ENCODE data around the gene VPS13D.

Gene VPS13D, protein sequence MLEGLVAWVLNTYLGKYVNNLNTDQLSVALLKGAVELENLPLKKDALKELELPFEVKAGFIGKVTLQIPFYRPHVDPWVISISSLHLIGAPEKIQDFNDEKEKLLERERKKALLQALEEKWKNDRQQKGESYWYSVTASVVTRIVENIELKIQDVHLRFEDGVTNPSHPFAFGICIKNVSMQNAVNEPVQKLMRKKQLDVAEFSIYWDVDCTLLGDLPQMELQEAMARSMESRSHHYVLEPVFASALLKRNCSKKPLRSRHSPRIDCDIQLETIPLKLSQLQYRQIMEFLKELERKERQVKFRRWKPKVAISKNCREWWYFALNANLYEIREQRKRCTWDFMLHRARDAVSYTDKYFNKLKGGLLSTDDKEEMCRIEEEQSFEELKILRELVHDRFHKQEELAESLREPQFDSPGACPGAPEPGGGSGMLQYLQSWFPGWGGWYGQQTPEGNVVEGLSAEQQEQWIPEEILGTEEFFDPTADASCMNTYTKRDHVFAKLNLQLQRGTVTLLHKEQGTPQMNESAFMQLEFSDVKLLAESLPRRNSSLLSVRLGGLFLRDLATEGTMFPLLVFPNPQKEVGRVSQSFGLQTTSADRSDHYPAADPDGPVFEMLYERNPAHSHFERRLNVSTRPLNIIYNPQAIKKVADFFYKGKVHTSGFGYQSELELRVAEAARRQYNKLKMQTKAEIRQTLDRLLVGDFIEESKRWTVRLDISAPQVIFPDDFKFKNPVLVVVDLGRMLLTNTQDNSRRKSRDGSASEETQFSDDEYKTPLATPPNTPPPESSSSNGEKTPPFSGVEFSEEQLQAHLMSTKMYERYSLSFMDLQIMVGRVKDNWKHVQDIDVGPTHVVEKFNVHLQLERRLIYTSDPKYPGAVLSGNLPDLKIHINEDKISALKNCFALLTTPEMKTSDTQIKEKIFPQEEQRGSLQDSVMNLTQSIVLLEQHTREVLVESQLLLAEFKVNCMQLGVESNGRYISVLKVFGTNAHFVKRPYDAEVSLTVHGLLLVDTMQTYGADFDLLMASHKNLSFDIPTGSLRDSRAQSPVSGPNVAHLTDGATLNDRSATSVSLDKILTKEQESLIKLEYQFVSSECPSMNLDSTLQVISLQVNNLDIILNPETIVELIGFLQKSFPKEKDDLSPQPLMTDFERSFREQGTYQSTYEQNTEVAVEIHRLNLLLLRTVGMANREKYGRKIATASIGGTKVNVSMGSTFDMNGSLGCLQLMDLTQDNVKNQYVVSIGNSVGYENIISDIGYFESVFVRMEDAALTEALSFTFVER (N-terminal part only)

DNA sequence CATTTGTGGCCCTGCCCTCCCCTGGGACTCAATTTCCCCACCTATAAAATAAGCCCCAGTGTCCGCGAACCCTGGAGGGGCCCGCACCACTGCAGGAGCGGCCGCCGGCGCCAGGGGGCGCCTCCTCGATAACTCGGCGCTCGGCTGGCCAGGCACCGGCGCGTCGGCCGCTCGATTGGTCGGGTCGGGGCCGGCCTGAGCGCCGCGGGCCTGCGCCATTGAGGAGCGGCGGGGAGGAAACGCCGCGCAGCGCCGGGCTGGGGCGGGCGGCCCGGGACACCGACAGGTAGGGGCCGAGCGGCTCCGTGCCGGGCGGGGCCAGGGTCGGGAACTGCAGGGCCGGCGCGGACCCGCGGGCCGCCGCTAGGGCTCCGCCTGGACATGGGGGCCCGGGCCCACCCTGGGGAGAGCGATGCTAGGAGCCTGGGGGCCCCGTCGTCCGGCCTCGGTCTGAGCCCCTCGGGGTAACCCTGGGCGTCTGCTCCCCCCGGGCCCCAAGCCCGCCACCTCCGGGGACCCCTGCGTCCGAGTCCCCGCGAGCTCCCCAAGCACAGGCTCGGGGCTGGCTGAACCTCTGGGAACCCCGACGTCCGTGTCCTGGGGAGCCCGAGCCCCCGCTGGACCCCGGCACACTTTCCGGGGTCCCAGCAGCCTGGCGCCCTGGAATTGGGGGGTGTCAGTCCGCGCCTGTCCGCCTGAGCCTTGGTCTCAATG, at the start of gene VPS13D:
Gene VPS13D, plus strand, starts transcription at position 196 of the 714 bp plus-strand sequence. CDS start 4,237 bp downstream, outside the sequence.
- ATAC-seq (ENCODE audit: low read depth) (peak; percentile 94), DNase-seq (ENCODE audit: low spot score in 2 of 2) (peak; percentile 83 to 85)
- H3K27me3 Mint-ChIP-seq: no peaks in the 10 kb centered on the region
- no peaks in the 10 kb centered on the region for H3K9me3 Mint-ChIP-seq
- no peaks in the 10 kb centered on the region for H3K36me3 Mint-ChIP-seq
- H3K4me1 Mint-ChIP-seq: peaks cover 14% of the 10 kb centered on the region
- peak within 1 kb of the TSS; percentile 76 for H3K27ac Mint-ChIP-seq
- peak within 1 kb of the TSS; percentile 95 for H3K4me3 Mint-ChIP-seq

DNA sequence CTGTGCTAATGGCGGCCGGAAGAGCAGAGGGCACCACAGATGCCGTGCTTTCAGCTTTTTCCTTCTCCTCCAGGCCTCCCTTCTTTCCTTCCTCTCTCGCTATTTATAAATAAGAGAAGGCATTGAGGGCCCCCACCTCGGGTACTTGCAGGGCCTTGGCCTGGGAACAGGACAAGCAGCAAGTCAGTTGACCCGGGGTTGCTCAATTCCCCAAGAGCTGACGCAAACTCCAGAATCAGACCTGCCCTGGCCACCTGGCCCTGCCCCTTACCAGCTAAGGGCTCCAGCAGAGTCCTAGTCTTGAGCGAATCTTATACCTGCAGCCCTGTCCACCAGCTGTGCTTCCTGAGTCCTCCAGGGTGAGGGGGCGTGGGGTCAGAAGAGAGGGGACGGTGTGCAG, 49.5 kb upstream of the VPS13D start:
- H3K9me3 Mint-ChIP-seq: no peaks in the 10 kb centered on the region
- peaks cover 8% of the 10 kb centered on the region for H3K36me3 Mint-ChIP-seq
- H3K27ac Mint-ChIP-seq: no peak overlapping the region
- H3K4me3 Mint-ChIP-seq: no peak overlapping the region
- H3K27me3 Mint-ChIP-seq: no peaks in the 10 kb centered on the region
- H3K4me1 Mint-ChIP-seq: peaks cover 60% of the 10 kb centered on the region
- ATAC-seq (ENCODE audit: low read depth): no peak
- DNase-seq (ENCODE audit: low spot score in 2 of 2): no peak

DNA sequence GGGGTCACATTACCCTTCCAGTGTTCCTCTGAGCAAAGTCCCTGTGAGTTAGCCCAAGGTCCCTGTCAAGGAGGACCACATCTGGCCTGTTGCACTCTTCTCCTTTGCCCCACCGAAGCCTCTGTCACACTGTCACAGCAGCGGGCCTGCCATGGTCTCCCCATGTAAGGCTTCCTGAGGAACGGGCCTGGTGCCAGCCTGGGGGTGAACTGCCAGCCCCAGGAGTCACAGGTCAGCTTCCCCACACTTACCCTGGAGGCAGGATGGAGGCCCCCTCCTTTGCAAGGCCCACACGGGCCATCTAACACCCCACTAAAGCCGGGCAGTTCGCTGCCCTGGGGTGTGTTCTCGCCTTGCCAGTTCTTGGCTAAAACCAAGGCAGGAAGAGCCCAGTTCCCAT, 48.9 kb upstream of the VPS13D start:
- Mint-ChIP-seq H3K4me1 (peaks cover 61% of the 10 kb centered on the region), H3K9me3 (no peaks in the 10 kb centered on the region), H3K27me3 (no peaks in the 10 kb centered on the region), H3K27ac (peak overlapping the region; percentile 28), H3K36me3 (peaks cover 5% of the 10 kb centered on the region), H3K4me3 (no peak overlapping the region)
- DNase-seq (ENCODE audit: low spot score in 2 of 2): no peak
- ATAC-seq (ENCODE audit: low read depth): no peak

DNA sequence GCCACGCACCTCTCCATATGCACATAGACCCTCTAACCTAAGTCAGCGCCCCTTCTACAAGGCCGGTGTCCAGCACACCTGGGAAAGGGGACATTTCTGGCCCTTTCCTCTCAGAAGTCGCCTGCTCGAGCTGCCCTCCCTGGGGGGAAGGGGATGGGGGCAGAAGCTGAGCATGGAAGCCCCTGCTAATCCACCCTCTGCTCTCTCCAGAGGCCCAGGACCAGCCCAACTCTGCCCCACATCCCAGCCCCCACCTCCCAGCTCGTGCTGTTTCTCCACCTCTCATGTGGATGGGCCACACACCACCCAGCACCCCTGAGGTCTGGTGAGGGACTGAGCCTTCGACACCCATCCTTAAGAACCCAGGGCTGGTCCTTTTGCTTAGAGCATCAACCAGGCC, 48.3 kb upstream of the VPS13D start:
- Mint-ChIP-seq H3K4me3 (no peak overlapping the region), H3K4me1 (peaks cover 60% of the 10 kb centered on the region)

DNA sequence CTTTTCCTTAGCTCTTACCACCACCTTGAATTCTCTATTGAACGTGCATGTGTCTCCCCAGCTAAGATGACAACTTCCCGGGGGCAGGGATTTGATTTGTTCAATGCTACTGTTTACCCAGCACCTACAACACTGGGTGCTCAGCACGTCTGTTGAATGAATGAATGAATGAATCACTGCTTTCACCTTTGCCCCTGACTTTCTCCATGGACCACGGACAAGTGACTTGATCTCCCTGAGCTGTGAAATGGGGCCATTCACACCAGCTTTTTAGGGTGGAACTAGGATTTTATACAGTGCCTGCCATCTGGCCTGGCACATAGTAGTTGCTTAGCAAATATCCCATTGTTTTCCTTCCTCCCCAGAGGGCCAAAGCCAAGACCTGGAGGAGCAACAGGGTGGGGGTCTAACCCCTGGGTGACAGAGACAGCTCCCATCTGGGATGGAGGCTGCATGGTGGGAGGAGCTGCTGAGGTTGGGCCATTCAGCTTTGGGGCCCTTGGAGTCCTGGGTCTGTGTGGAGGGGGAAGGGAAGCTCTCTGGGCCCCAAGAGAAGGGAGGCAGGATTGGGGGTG, 47.3 kb upstream of the VPS13D start:
- Mint-ChIP-seq H3K9me3 (no peaks in the 10 kb centered on the region), H3K36me3 (peaks cover 4% of the 10 kb centered on the region), H3K4me1 (peaks cover 61% of the 10 kb centered on the region), H3K27ac (peak overlapping the region; percentile 68), H3K27me3 (no peaks in the 10 kb centered on the region), H3K4me3 (peak overlapping the region; percentile 35)
- DNase-seq (ENCODE audit: low spot score in 2 of 2) (no peak), ATAC-seq (ENCODE audit: low read depth) (no peak)

More for the DNA sequence above, 48.3 kb upstream of the VPS13D start:
- DNase-seq (ENCODE audit: low spot score in 2 of 2) (no peak), ATAC-seq (ENCODE audit: low read depth) (no peak)
- Mint-ChIP-seq H3K9me3 (no peaks in the 10 kb centered on the region), H3K27ac (peak overlapping the region; percentile 68), H3K27me3 (no peaks in the 10 kb centered on the region), H3K36me3 (peaks cover 4% of the 10 kb centered on the region)

DNA sequence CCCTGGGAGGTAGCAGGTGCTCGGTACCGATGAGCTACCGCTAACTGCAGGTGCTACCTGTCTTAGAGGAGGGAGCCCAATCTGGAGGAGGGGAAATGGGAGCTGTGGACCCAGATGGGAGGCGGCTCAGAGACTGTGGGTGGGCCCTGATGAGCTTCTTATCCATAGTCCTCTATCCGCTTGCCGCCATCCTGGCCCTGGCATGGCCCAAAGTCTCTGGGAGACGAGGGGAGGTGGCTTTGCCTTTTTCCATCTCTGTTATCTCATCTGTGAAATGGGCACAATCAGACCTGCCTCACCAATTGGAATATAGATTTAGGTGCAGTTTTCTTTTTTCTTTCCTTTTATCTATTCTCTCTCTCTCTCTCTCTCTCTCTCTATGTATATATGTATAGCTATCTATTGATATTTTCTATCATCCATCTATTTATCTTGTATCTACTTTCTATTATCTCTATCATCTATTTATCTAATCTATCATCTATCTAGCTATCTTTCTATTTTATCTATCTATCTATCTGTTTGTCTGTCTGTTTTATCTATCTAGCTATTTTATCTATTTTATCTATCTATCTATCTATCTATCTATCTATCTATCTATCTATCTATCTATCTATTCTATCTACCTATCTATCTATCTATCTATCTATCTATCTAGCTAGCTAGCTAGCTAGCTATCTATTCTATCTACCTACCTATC, 46.6 kb upstream of the VPS13D start:
- DNase-seq (ENCODE audit: low spot score in 2 of 2) (no peak), ATAC-seq (ENCODE audit: low read depth) (peak; percentile 25)
- H3K27me3 Mint-ChIP-seq: no peaks in the 10 kb centered on the region
- H3K36me3 Mint-ChIP-seq: peaks cover 5% of the 10 kb centered on the region
- H3K27ac Mint-ChIP-seq: peak overlapping the region; percentile 68
- peaks cover 61% of the 10 kb centered on the region for H3K4me1 Mint-ChIP-seq
- no peak overlapping the region for H3K4me3 Mint-ChIP-seq
- H3K9me3 Mint-ChIP-seq: no peaks in the 10 kb centered on the region

DNA sequence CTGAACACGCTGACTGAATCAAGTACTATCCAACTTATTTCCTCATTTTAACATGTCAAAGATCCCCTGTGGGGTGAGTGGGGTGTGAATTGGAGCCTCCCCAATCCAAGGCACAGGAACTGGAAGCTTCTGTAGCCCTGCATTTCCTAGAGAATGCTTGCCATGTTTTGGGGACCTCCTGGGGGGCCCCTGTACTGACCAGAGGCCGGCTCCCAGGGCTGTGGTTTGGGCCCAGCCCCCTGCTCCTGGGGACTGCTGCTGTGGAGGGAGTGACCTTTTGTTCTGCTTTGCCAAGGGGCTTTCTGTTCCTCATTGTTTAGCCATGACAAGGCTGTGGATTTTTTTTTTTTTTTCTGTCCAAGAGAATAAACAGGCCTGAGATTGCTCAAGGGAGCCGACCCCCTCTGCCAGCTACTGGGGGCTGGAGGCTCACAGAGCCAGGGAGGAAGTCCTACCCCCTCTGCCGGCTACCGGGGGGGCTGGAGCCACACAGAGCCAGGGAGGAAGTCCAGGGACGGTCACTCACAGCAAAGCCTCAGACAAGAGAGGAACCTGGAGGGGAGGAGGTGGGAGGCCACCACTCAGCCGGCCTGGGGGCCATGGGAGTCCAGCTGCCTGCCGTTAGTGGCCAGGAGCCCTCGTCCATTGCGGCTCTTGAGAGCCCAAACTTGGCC, 45.7 kb upstream of the VPS13D start:
- peak overlapping the region; percentile 68 for H3K27ac Mint-ChIP-seq
- H3K36me3 Mint-ChIP-seq: peaks cover 2% of the 10 kb centered on the region
- peaks cover 57% of the 10 kb centered on the region for H3K4me1 Mint-ChIP-seq
- DNase-seq (ENCODE audit: low spot score in 2 of 2): no peak
- H3K4me3 Mint-ChIP-seq: peak overlapping the region; percentile 58
- no peaks in the 10 kb centered on the region for H3K27me3 Mint-ChIP-seq
- ATAC-seq (ENCODE audit: low read depth): peak; percentile 71
- H3K9me3 Mint-ChIP-seq: no peaks in the 10 kb centered on the region

DNA sequence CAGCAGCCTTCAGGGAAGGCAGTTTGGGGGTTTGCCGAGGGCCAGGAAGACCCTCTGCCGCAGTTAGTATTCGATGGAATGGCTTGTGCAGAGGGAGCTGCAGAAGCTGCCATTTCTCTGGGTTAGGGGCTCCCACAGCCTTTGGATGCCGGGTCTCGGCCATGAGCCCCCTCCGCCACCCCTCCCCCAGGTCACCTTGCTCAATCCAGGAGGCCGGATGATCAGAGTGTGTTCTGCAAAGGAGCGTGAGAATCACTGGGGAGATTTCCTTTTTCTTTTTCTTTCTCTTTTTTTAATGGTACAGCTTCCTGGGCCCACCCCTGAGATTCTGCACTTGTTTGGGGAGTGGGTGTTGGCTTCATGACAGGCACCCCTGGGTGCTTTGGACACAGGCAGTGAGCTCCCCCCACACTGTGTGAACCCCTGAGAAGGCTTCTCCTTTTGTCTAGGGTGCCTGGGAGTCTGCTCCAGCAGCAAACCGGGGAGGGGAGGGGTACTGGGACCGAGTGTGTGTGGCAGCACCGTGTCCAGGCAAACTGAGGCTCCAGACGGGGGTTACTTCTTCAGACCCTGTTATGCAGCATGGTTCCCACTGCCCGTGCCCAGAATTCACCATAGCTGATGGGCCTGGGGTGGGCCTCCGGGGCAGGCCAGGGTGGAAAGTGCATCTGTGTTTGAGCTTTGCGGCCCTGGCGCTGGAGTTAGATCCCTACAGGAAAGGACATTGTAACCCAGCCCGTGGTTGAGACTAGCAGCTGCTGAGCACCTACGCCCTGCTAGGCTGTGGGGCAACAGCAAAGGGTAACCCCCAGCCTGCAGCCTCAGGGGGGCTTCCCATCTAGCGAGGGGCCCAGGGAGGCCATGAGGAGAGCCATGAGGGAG, 44.6 kb upstream of the VPS13D start:
- Mint-ChIP-seq H3K36me3 (peaks cover 12% of the 10 kb centered on the region), H3K27me3 (no peaks in the 10 kb centered on the region), H3K9me3 (no peaks in the 10 kb centered on the region), H3K4me1 (peaks cover 56% of the 10 kb centered on the region), H3K27ac (peak overlapping the region; percentile 68), H3K4me3 (no peak overlapping the region)
- ATAC-seq (ENCODE audit: low read depth) (no peak), DNase-seq (ENCODE audit: low spot score in 2 of 2) (no peak)

DNA sequence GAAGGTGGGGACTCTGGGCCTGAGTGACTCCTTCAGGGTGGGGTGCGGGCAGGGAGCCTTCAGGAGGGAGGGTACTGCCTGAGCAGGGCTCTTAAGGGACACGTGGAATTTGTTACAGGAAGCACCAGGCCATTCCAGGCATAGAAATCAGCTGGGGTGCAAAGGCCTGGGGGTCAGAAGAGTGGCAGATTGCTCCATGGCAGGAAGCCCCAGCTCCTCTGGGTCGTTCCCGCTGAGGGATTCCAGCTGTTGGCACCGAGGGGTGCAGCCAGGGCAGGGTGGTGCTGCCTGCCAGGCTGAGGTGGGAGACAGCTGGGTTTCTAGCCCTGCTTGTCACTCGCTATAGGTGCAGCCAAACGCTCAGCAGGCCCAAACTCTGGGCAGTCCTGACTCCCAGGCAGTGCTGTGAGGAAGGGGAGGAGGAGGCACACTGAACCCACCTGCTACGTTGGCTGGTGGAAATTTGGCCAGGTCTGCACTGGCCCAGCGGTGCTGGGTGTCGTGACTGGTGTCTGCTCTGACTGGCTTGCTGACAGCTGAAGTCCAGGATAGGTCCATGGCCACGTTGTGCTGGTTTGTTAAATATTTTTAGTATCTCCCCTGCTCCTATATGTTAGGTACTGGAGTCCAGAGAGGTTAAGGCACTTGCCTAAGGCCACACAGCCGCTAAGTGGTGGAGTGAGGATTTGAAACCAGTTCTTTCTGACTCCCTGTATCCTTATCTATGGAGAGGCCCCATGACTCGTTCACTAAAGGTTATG, 43.7 kb upstream of the VPS13D start:
- ATAC-seq (ENCODE audit: low read depth): no peak
- no peaks in the 10 kb centered on the region for H3K27me3 Mint-ChIP-seq
- DNase-seq (ENCODE audit: low spot score in 2 of 2): no peak
- peak overlapping the region; percentile 68 for H3K27ac Mint-ChIP-seq
- H3K36me3 Mint-ChIP-seq: peaks cover 16% of the 10 kb centered on the region
- no peaks in the 10 kb centered on the region for H3K9me3 Mint-ChIP-seq
- H3K4me3 Mint-ChIP-seq: no peak overlapping the region
- peaks cover 54% of the 10 kb centered on the region for H3K4me1 Mint-ChIP-seq

DNA sequence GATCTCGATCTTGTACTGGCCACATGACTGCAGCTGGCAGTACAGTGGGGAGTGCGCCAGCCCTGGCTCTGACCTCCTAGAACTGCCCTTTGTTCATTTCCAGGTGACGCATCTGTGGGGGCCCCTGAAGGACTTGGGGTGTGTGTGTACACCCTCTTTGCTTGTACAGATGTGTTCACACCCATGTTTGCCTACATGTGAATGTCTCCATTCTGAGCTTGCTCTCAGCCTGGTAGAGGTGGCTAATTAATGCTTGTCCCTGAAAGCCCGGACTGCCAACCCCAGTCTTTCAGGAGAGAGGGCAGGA, 43.2 kb upstream of the VPS13D start:
- Mint-ChIP-seq H3K9me3 (no peaks in the 10 kb centered on the region), H3K27ac (no peak overlapping the region), H3K36me3 (peaks cover 18% of the 10 kb centered on the region), H3K27me3 (no peaks in the 10 kb centered on the region), H3K4me1 (peaks cover 51% of the 10 kb centered on the region), H3K4me3 (no peak overlapping the region)
- DNase-seq (ENCODE audit: low spot score in 2 of 2): no peak
- no peak for ATAC-seq (ENCODE audit: low read depth)

DNA sequence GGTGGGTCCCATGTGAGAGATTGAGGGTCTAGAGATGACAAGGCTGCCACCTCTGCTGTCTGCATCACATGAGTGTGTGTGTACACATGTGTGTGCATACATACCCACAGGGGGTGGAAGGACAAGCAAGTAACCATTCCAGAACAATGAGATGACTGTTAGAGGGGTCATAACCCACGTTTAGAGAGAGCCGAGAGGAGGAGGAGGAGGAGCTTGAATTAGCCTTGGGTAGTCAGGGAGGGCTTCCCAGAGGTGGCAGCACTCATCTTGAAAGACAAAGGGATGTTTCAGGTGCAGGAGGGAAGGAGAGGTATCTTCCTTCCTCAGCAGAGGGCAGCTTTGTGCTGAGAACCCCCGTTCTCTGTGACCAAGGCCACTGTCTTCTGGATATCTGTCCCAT, 41.7 kb upstream of the VPS13D start:
- H3K4me1 Mint-ChIP-seq: peaks cover 40% of the 10 kb centered on the region
- no peak overlapping the region for H3K4me3 Mint-ChIP-seq
- no peaks in the 10 kb centered on the region for H3K27me3 Mint-ChIP-seq
- ATAC-seq (ENCODE audit: low read depth): no peak
- no peaks in the 10 kb centered on the region for H3K9me3 Mint-ChIP-seq
- no peak for DNase-seq (ENCODE audit: low spot score in 2 of 2)
- peaks cover 28% of the 10 kb centered on the region for H3K36me3 Mint-ChIP-seq
- peak overlapping the region; percentile 83 for H3K27ac Mint-ChIP-seq

Data from memory B cell (primary cell).